Coronary artery (tissue), 2 donors: Measurements from ENCODE around the gene ZMYND8.
"Not testable (repeated sequence)": the region's sequence is repeated elsewhere in the genome, so short reads cannot be mapped to it uniquely, and the experiment has no call there.

Source experiments
- DNase-seq: peaks from one replicate; pipeline ENCODE4 v3.0.0-alpha.2; 2017; ENCODE audit warnings: low spot score
- H3K27ac ChIP-seq, 2 donors: fragments of 200-600 bp; sonication (generic); one replicate each; pipeline ENCODE4 v1.5.1; 2016 to 2019
- H3K4me3 ChIP-seq: fragments of 200-600 bp; sonication (generic); 2 replicates; pipeline ENCODE4 v1.5.1; 2016; ENCODE audit warnings: mild to moderate bottlenecking, moderate library complexity
- CTCF ChIP-seq: fragments of 200-600 bp; sonication (generic); IDR thresholded peaks from one replicate; pipeline ENCODE4 v1.5.1; 2019; ENCODE audit warnings: antibody characterized with exemption

Gene ZMYND8

GRCh38 chr20:47211036-47211435, 145.5 kb downstream of the ZMYND8 start:
- TF ChIP-seq CTCF, result no peak
- H3K27ac ChIP-seq, result no peak overlapping the region
- DNase-seq, result no peak

GRCh38 chr20:47210470-47210869, 146.0 kb downstream of the ZMYND8 start:
- Histone ChIP-seq H3K4me3 (no peak overlapping the region), H3K27ac (no peak overlapping the region)
- DNase-seq, result no peak
- TF ChIP-seq CTCF, result no peak

More at GRCh38 chr20:47211036-47211435, 145.5 kb downstream of the ZMYND8 start:
- H3K4me3 ChIP-seq, result no peak overlapping the region

- Histone ChIP-seq H3K27ac (no peak overlapping the region), H3K4me3 (no peak overlapping the region)
- DNase-seq, result no peak
- TF ChIP-seq CTCF, result no peak
Measured at GRCh38 chr20:47209982-47210381, 146.5 kb downstream of the ZMYND8 start.

GRCh38 chr20:47208534-47209174, 147.8 kb downstream of the ZMYND8 start:
- no peak for DNase-seq
- H3K4me3 ChIP-seq, result no peak overlapping the region
- TF ChIP-seq CTCF, result no peak
- no peak overlapping the region for H3K27ac ChIP-seq

GRCh38 chr20:47206962-47207641, 149.4 kb downstream of the ZMYND8 start:
- TF ChIP-seq CTCF, result no peak
- no peak overlapping the region for H3K27ac ChIP-seq
- no peak overlapping the region for H3K4me3 ChIP-seq
- DNase-seq, result no peak

GRCh38 chr20:47206552-47206951, 149.9 kb downstream of the ZMYND8 start:
- not testable (repeated sequence) for DNase-seq, H3K4me3 ChIP-seq, H3K27ac ChIP-seq

GRCh38 chr20:47205577-47206123, 150.8 kb downstream of the ZMYND8 start:
- no peak overlapping the region for H3K27ac ChIP-seq
- no peak overlapping the region for H3K4me3 ChIP-seq
- peak; percentile 25 for TF ChIP-seq CTCF
- no peak for DNase-seq

GRCh38 chr20:47204850-47205122, 151.7 kb downstream of the ZMYND8 start:
- H3K27ac ChIP-seq, H3K4me3 ChIP-seq, DNase-seq: not testable (repeated sequence)
